ENCODE results near the gene CTTNBP2NL.

Gene CTTNBP2NL

GRCh38 chr1:112502826-112503225 lies 106.8 kb downstream of the CTTNBP2NL start:
- H3K27me3 ChIP-seq (ENCODE audit: insufficient read depth, low read depth, severe bottlenecking) = no peaks in the 10 kb centered on the region

GRCh38 chr1:112504001-112504660 lies 108.1 kb downstream of the CTTNBP2NL start:
- Histone ChIP-seq H3K27me3 (ENCODE audit: insufficient read depth, low read depth, severe bottlenecking) (no peaks in the 10 kb centered on the region), H3K4me3 (ENCODE audit: low read depth, low read length) (no peak overlapping the region), H3K9me3 (ENCODE audit: severe bottlenecking) (no peaks in the 10 kb centered on the region), H3K27ac (no peak overlapping the region), H3K36me3 (no peaks in the 10 kb centered on the region)
- TF ChIP-seq, protein P1, sequence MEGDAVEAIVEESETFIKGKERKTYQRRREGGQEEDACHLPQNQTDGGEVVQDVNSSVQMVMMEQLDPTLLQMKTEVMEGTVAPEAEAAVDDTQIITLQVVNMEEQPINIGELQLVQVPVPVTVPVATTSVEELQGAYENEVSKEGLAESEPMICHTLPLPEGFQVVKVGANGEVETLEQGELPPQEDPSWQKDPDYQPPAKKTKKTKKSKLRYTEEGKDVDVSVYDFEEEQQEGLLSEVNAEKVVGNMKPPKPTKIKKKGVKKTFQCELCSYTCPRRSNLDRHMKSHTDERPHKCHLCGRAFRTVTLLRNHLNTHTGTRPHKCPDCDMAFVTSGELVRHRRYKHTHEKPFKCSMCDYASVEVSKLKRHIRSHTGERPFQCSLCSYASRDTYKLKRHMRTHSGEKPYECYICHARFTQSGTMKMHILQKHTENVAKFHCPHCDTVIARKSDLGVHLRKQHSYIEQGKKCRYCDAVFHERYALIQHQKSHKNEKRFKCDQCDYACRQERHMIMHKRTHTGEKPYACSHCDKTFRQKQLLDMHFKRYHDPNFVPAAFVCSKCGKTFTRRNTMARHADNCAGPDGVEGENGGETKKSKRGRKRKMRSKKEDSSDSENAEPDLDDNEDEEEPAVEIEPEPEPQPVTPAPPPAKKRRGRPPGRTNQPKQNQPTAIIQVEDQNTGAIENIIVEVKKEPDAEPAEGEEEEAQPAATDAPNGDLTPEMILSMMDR (IDR thresholded peaks at IDR 0.05; ENCODE audit: low read depth, low read length) = no peak
- no peak for DNase-seq

More at GRCh38 chr1:112502826-112503225, 106.8 kb downstream of the CTTNBP2NL start:
- Histone ChIP-seq H3K9me3 (ENCODE audit: severe bottlenecking) (no peaks in the 10 kb centered on the region), H3K27ac (peak overlapping the region; percentile 88), H3K4me3 (ENCODE audit: low read depth, low read length) (peak overlapping the region; percentile 74), H3K36me3 (no peaks in the 10 kb centered on the region)
- TF ChIP-seq, protein P1 (IDR thresholded peaks at IDR 0.05; ENCODE audit: low read depth, low read length) = no peak
- DNase-seq = peak; percentile 86

- no peak for DNase-seq
Measured at GRCh38 chr1:112504661-112505399, 108.8 kb downstream of the CTTNBP2NL start.

DNA sequence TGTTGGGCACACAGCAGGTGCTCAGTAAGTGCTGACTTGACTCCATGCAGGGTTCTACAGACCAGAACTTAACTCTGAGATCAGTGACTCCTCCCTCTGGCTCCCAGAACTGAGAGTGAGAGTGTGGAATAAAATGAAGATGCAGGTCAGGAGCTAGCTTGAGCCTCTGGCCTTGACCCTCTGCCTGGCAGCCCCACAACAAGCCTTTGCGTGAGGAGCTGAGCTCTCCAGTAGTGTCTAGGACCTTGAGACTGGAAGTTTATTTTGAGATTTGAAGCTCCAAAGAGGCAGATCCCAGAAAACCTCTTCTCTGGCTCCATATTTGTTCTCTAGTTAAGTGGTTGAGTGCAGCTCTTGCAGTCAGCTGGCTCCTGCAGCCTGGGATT lies 109.4 kb downstream of the CTTNBP2NL start:
- no peak overlapping the region for H3K27ac ChIP-seq
- no peaks in the 10 kb centered on the region for H3K36me3 ChIP-seq
- H3K4me3 ChIP-seq (ENCODE audit: low read depth, low read length) = no peak overlapping the region
- TF ChIP-seq, protein P1 (IDR thresholded peaks at IDR 0.05; ENCODE audit: low read depth, low read length) = no peak
- H3K27me3 ChIP-seq (ENCODE audit: insufficient read depth, low read depth, severe bottlenecking) = no peaks in the 10 kb centered on the region
- no peaks in the 10 kb centered on the region for H3K9me3 ChIP-seq (ENCODE audit: severe bottlenecking)
- DNase-seq = no peak

More at GRCh38 chr1:112504661-112505399, 108.8 kb downstream of the CTTNBP2NL start:
- Histone ChIP-seq H3K4me3 (ENCODE audit: low read depth, low read length) (no peak overlapping the region), H3K9me3 (ENCODE audit: severe bottlenecking) (no peaks in the 10 kb centered on the region), H3K27me3 (ENCODE audit: insufficient read depth, low read depth, severe bottlenecking) (no peaks in the 10 kb centered on the region), H3K27ac (no peak overlapping the region), H3K36me3 (no peaks in the 10 kb centered on the region)
- TF ChIP-seq, protein P1 (IDR thresholded peaks at IDR 0.05; ENCODE audit: low read depth, low read length) = no peak

- Histone ChIP-seq H3K27me3 (ENCODE audit: insufficient read depth, low read depth, severe bottlenecking) (no peaks in the 10 kb centered on the region), H3K27ac (no peak overlapping the region), H3K4me3 (ENCODE audit: low read depth, low read length) (no peak overlapping the region)
Measured at GRCh38 chr1:112505878-112506277, 109.9 kb downstream of the CTTNBP2NL start.

More at GRCh38 chr1:112505878-112506277, 109.9 kb downstream of the CTTNBP2NL start:
- DNase-seq = no peak
- Histone ChIP-seq H3K9me3 (ENCODE audit: severe bottlenecking) (no peaks in the 10 kb centered on the region), H3K36me3 (no peaks in the 10 kb centered on the region)
- TF ChIP-seq, protein P1 (IDR thresholded peaks at IDR 0.05; ENCODE audit: low read depth, low read length) = no peak

Measured in WERI-Rb-1 (cell line).